Astrocyte of the spinal cord (primary cell): Measurements from ENCODE around the gene RAB19.

Source experiments
- DNase-seq: peaks from one replicate; pipeline ENCODE4 v3.0.0; 2011; ENCODE audit warnings: low read depth, low spot score
- H3K4me3 ChIP-seq: 2 replicates; pipeline ENCODE4 v1.5.1; 2011; ENCODE audit warnings: low read depth, mild to moderate bottlenecking, low read length, moderate library complexity
- in situ Hi-C: cut with HindIII; loops from 2 replicates; pipeline ENCODE4 v1.10.0; 2017; ENCODE audit warnings: low sequenced_read_pairs
- TF ChIP-seq, protein P1 (sequence below): IDR thresholded peaks from 2 replicates; pipeline ENCODE4 v1.5.1; 2012; ENCODE audit warnings: low read depth, mild to moderate bottlenecking, low read length, inconsistent platforms

RAB19 gene

DNA sequence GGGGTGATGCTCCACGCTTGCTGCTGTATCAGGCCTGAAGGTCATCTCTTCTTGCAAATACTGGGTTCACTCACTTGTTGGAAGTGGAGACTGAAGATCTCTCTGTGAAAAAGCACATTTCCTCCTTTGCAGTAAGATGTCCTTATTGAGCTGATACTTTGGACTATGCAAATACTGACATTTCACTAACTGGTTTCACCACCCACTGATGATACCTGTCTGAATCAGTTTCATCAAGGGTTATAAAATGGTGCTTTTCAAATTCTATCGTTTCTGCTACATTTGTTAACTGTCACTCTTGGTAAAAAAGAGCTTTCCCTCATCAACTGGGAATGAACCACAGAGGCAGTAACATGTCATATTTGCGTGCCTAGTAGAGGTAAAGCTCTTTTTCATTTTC, 35.5 kb downstream of the RAB19 start:
- TF ChIP-seq, protein P1, sequence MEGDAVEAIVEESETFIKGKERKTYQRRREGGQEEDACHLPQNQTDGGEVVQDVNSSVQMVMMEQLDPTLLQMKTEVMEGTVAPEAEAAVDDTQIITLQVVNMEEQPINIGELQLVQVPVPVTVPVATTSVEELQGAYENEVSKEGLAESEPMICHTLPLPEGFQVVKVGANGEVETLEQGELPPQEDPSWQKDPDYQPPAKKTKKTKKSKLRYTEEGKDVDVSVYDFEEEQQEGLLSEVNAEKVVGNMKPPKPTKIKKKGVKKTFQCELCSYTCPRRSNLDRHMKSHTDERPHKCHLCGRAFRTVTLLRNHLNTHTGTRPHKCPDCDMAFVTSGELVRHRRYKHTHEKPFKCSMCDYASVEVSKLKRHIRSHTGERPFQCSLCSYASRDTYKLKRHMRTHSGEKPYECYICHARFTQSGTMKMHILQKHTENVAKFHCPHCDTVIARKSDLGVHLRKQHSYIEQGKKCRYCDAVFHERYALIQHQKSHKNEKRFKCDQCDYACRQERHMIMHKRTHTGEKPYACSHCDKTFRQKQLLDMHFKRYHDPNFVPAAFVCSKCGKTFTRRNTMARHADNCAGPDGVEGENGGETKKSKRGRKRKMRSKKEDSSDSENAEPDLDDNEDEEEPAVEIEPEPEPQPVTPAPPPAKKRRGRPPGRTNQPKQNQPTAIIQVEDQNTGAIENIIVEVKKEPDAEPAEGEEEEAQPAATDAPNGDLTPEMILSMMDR = no peak
- in situ Hi-C loops = no loop called here
- no peak overlapping the region for H3K4me3 ChIP-seq

DNA sequence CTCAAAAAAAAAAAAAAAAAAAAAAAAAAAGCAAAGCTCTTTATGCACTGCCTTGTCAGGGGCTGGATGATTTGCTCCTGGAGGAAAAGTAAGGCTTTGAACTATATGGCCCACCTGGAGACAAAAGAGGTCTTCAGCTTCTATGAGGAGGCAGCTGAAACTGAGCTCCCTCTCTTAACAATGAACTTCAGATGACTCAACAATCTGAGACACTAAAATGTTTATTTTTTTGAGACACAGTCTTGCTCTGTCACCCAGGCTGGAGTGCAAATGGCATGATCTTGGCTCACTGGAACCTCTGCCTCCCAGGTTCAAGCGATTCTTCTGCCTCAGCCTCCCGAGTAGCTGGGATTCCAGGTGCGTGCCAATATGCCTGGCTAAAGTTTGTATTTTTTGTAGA, 36.7 kb downstream of the RAB19 start:
- no peak overlapping the region for H3K4me3 ChIP-seq
- TF ChIP-seq, protein P1 = no peak
- DNase-seq = no peak
- in situ Hi-C loops = no loop called here

More for the DNA sequence above, 35.5 kb downstream of the RAB19 start:
- no peak for DNase-seq

DNA sequence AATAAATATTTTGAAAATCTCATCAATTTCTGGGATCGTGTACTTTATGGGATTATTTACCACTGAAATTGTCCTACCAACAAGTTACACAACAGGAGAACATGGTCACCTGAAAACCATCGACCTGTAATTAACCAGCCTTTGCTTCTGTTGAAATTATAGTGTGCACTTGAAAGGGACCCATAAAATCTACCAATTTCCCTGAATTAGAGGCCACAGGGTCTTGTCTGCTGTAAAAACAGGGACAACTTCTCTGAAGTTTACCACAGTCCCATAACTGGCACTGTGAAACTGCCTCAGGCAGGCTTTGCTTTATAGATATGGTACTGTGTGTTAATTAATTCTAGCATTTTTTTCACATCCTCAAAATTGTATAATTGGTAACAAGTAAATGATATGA, 37.7 kb downstream of the RAB19 start:
- in situ Hi-C loops = no loop called here
- no peak for DNase-seq
- no peak overlapping the region for H3K4me3 ChIP-seq
- TF ChIP-seq, protein P1 = no peak

DNA sequence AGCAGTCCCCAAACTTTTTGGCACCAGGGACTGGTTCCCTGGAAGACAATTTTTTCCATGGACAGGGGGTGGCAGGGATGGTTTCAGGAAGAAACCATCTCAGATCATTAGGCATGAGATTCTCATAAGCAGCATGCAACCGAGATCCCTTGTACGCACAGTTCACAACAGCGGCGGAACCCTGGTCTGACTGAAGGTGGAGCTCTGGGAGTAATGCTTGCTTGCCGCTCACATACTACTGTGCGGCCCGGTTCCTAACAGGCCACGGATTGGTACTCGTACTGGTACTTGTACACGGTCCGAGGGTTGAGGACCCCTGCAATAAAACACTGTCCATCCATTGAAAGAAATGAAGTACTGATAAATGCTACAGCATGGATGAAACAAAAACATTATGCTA, 42.6 kb downstream of the RAB19 start:
- in situ Hi-C loops = no loop called here
- TF ChIP-seq, protein P1 = no peak
- no peak for DNase-seq
- H3K4me3 ChIP-seq = no peak overlapping the region

DNA sequence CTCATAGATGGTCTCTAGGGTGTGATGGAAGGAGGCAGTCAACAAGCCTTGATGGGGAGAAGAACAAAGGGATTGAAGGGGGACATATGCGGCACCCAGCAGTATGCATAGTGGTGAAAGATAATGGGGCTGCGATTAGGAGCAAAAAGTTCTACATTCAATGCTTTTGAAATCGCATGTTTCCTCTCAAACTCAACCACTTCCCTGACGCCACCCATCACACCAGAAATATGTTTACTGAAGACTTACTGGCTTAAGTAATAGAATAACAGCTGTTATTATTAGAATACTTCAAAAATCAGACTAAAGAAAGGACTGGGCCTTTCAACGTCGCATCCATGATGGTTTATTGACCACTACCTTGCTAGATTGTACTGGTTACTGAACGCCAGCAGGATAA, 44.0 kb downstream of the RAB19 start:
- TF ChIP-seq, protein P1 = no peak
- in situ Hi-C loops = no loop called here
- no peak overlapping the region for H3K4me3 ChIP-seq
- DNase-seq = no peak

DNA sequence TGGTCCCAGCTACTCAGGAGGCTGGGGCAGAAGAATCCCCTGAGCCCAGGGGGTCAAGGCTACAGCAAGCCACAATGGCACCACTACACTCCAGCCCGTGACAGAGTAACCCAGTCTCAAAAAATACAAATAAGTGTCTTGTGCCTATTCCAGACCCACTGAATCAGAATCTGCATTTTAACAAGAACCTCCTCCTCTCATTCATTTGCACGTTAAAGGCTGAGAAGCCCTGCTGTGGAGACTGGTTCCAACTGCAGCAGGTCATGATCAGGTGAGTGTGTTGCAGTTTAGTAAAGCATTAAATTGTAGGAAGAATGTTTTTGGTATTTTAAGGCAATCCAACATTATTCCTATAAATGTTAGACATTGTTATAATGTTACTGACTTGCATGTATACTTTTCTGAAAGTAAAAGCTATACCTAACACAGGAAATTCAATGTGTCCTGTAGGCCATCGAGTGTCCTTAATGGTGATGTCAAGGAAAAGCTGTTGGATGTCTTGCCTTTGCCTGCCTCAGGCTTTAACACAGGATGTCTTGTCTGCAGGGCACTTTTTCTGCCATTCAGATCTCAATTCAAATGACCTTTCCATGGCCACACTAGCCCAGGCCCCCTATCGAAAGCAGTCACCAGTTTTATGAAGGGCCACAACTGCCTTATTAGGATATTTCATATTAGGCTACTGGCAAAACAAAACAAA, 45.1 kb downstream of the RAB19 start:
- no peak for DNase-seq
- TF ChIP-seq, protein P1 = no peak
- in situ Hi-C loops = no loop called here
- H3K4me3 ChIP-seq = no peak overlapping the region

DNA sequence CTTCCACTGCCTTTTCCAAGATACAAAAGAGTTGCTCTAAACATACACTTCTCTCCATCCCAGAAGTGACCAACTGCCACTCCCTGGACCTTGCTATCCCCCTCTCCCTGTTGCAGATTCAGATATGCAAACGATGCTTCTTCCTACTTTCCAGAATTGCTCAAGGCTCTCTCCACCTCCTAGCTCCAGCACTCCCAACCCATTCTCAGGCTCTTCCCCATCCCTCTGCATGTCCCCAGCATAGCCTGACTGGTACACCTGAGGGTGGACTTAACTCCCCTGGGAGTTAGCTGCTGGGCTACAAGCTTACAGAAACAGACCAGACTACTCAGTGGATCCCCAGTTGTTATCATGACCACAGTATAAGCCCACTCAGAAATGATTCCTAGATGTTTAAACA, 47.9 kb downstream of the RAB19 start:
- DNase-seq = no peak
- in situ Hi-C loops = no loop called here
- H3K4me3 ChIP-seq = no peak overlapping the region
- TF ChIP-seq, protein P1 = no peak
